GM23248 (cell line): Measurements from ENCODE around the gene DNMT3L.

Experiments
- EZH2 ChIP-seq: fragments of 200-600 bp; sonication (generic); IDR thresholded peaks from 2 replicates; pipeline ENCODE4 v1.6.1; 2018; ENCODE audit warnings: antibody characterized with exemption, mild to moderate bottlenecking; ENCODE audit not compliant: insufficient read depth, poor library complexity, severe bottlenecking
- EZH2phosphoT487 ChIP-seq: fragments of 200-600 bp; sonication (generic); IDR thresholded peaks from 2 replicates; pipeline ENCODE4 v1.6.1; 2018; ENCODE audit warnings: antibody characterized with exemption, moderate library complexity, mild to moderate bottlenecking, low read depth; ENCODE audit not compliant: insufficient read depth

- TF ChIP-seq EZH2 (no peak), EZH2phosphoT487 (no peak)
Observed at GRCh38 chr21:44306936-44307704, 45.4 kb upstream of the DNMT3L start.
